GM23248 (cell line): ENCODE data around the gene CD177.

Source experiments
- EZH2 ChIP-seq: fragments of 200-600 bp; sonication (generic); IDR thresholded peaks from 2 replicates; pipeline ENCODE4 v1.6.1; 2018; ENCODE audit warnings: antibody characterized with exemption, mild to moderate bottlenecking; ENCODE audit not compliant: insufficient read depth, poor library complexity, severe bottlenecking
- EZH2phosphoT487 ChIP-seq: fragments of 200-600 bp; sonication (generic); IDR thresholded peaks from 2 replicates; pipeline ENCODE4 v1.6.1; 2018; ENCODE audit warnings: antibody characterized with exemption, moderate library complexity, mild to moderate bottlenecking, low read depth; ENCODE audit not compliant: insufficient read depth

- TF ChIP-seq EZH2 (no peak), EZH2phosphoT487 (no peak)
Observed at GRCh38 chr19:43316591-43317319, 36.7 kb upstream of the CD177 start.
